Measurements from ENCODE around the gene PLPPR2.

Gene PLPPR2

GRCh38 chr19:11400798-11401197, 45.6 kb downstream of the PLPPR2 start:
- H3F3A ChIP-seq (ENCODE audit: control insufficient read depth, insufficient read depth) = no peaks in the 10 kb centered on the region
- no peaks in the 10 kb centered on the region for H3K79me2 ChIP-seq (ENCODE audit: control insufficient read depth, low read length)
- no peaks in the 10 kb centered on the region for H3K9me2 ChIP-seq (replicated peaks; ENCODE audit: control insufficient read depth, low read length)
- H3K9me3 ChIP-seq (ENCODE audit: control insufficient read depth, insufficient read depth, low read length) = no peaks in the 10 kb centered on the region
- no peak overlapping the region for H3K4me3 ChIP-seq (ENCODE audit: low read length)
- no peaks in the 10 kb centered on the region for H3K36me3 ChIP-seq (ENCODE audit: control insufficient read depth, low read length)
- H3K4me2 ChIP-seq (ENCODE audit: low read length) = no peak overlapping the region
- no peak overlapping the region for H3K27ac ChIP-seq (ENCODE audit: low read depth, low read length)
- H4K20me1 ChIP-seq (ENCODE audit: control insufficient read depth, insufficient read depth, low read depth, low read length) = no peaks in the 10 kb centered on the region
- TF ChIP-seq CTCF (IDR thresholded peaks at IDR 0.05; ENCODE audit: low read depth, low read length, poor library complexity, severe bottlenecking) = no peak
- TF ChIP-seq EZH2phosphoT487 (IDR thresholded peaks at IDR 0.05; ENCODE audit: borderline replicate concordance, low read length) = no peak
- no peaks in the 10 kb centered on the region for H3K4me1 ChIP-seq (ENCODE audit: control insufficient read depth, low read length)
- H3K27me3 ChIP-seq (ENCODE audit: control insufficient read depth, low read length) = no peaks in the 10 kb centered on the region

- no peak overlapping the region for H3K4me2 ChIP-seq (ENCODE audit: low read length)
- no peaks in the 10 kb centered on the region for H3K4me1 ChIP-seq (ENCODE audit: control insufficient read depth, low read length)
- H3K79me2 ChIP-seq (ENCODE audit: control insufficient read depth, low read length) = no peaks in the 10 kb centered on the region
- no peaks in the 10 kb centered on the region for H3K9me3 ChIP-seq (ENCODE audit: control insufficient read depth, insufficient read depth, low read length)
- H3K27ac ChIP-seq (ENCODE audit: low read depth, low read length) = no peak overlapping the region
- no peak for TF ChIP-seq CTCF (IDR thresholded peaks at IDR 0.05; ENCODE audit: low read depth, low read length, poor library complexity, severe bottlenecking)
- TF ChIP-seq EZH2phosphoT487 (IDR thresholded peaks at IDR 0.05; ENCODE audit: borderline replicate concordance, low read length) = no peak
- no peaks in the 10 kb centered on the region for H4K20me1 ChIP-seq (ENCODE audit: control insufficient read depth, insufficient read depth, low read depth, low read length)
- H3F3A ChIP-seq (ENCODE audit: control insufficient read depth, insufficient read depth) = no peaks in the 10 kb centered on the region
- H3K27me3 ChIP-seq (ENCODE audit: control insufficient read depth, low read length) = no peaks in the 10 kb centered on the region
- H3K36me3 ChIP-seq (ENCODE audit: control insufficient read depth, low read length) = no peaks in the 10 kb centered on the region
- no peaks in the 10 kb centered on the region for H3K9me2 ChIP-seq (replicated peaks; ENCODE audit: control insufficient read depth, low read length)
- H3K4me3 ChIP-seq (ENCODE audit: low read length) = no peak overlapping the region
Measured at GRCh38 chr19:11401808-11402543, 46.7 kb downstream of the PLPPR2 start.

GRCh38 chr19:11404588-11405222, 49.5 kb downstream of the PLPPR2 start:
- no peaks in the 10 kb centered on the region for H3K27me3 ChIP-seq (ENCODE audit: control insufficient read depth, low read length)
- no peak overlapping the region for H3K27ac ChIP-seq (ENCODE audit: low read depth, low read length)
- H3K4me3 ChIP-seq (ENCODE audit: low read length) = no peak overlapping the region
- H3K79me2 ChIP-seq (ENCODE audit: control insufficient read depth, low read length) = no peaks in the 10 kb centered on the region
- H3F3A ChIP-seq (ENCODE audit: control insufficient read depth, insufficient read depth) = no peaks in the 10 kb centered on the region
- H3K4me2 ChIP-seq (ENCODE audit: low read length) = no peak overlapping the region
- no peaks in the 10 kb centered on the region for H3K9me3 ChIP-seq (ENCODE audit: control insufficient read depth, insufficient read depth, low read length)
- no peaks in the 10 kb centered on the region for H3K36me3 ChIP-seq (ENCODE audit: control insufficient read depth, low read length)
- no peak for TF ChIP-seq CTCF (IDR thresholded peaks at IDR 0.05; ENCODE audit: low read depth, low read length, poor library complexity, severe bottlenecking)
- no peak for TF ChIP-seq EZH2phosphoT487 (IDR thresholded peaks at IDR 0.05; ENCODE audit: borderline replicate concordance, low read length)
- H4K20me1 ChIP-seq (ENCODE audit: control insufficient read depth, insufficient read depth, low read depth, low read length) = no peaks in the 10 kb centered on the region
- no peaks in the 10 kb centered on the region for H3K4me1 ChIP-seq (ENCODE audit: control insufficient read depth, low read length)
- no peaks in the 10 kb centered on the region for H3K9me2 ChIP-seq (replicated peaks; ENCODE audit: control insufficient read depth, low read length)

All from DOHH2 (cell line).